Amniotic epithelial cell (primary cell): ENCODE results near the gene TMEM191C.
"Not testable (repeated sequence)": the region's sequence is repeated elsewhere in the genome, so short reads cannot be mapped to it uniquely, and the experiment has no call there.

ENCODE experiments used
- DNase-seq: peaks from one replicate; pipeline ENCODE4 v3.0.0-alpha.2; 2010; ENCODE audit warnings: low read depth

Gene TMEM191C

GRCh38 chr22:21473664-21474063, 6.5 kb downstream of the TMEM191C start:
- DNase-seq = not testable (repeated sequence)

GRCh38 chr22:21484039-21484438, 16.9 kb downstream of the TMEM191C start:
- not testable (repeated sequence) for DNase-seq

GRCh38 chr22:21487723-21488122, 20.5 kb downstream of the TMEM191C start:
- DNase-seq = not testable (repeated sequence)

GRCh38 chr22:21489149-21489680, 22.0 kb downstream of the TMEM191C start:
- DNase-seq = not testable (repeated sequence)

GRCh38 chr22:21490556-21490955, 23.4 kb downstream of the TMEM191C start:
- DNase-seq = not testable (repeated sequence)

GRCh38 chr22:21492271-21492670, 25.1 kb downstream of the TMEM191C start:
- DNase-seq = not testable (repeated sequence)

GRCh38 chr22:21493789-21494782, 26.9 kb downstream of the TMEM191C start:
- not testable (repeated sequence) for DNase-seq

DNA sequence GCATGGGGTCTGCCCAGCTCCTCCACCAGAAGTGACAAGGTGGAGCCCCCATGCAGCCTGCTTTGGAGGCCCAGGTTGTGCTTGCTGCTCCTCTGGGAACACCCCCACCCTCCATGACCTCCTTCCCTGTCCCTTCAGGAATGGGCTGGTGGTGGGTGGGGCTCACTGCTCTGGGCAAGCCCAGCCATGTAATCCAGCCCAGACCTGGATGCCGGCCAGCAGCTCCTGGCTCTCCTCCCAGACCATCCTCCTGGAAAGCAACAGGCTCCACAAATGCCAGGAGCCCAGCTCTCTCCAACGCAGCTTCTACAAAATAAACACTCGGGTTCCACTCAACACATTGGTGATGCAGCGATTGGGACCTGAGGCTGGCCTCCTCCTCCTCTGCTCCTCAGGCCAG, 30.8 kb downstream of the TMEM191C start:
- DNase-seq = not testable (repeated sequence)

- DNase-seq = not testable (repeated sequence)
Measured at GRCh38 chr22:21498489-21498888, 31.3 kb downstream of the TMEM191C start.

DNA sequence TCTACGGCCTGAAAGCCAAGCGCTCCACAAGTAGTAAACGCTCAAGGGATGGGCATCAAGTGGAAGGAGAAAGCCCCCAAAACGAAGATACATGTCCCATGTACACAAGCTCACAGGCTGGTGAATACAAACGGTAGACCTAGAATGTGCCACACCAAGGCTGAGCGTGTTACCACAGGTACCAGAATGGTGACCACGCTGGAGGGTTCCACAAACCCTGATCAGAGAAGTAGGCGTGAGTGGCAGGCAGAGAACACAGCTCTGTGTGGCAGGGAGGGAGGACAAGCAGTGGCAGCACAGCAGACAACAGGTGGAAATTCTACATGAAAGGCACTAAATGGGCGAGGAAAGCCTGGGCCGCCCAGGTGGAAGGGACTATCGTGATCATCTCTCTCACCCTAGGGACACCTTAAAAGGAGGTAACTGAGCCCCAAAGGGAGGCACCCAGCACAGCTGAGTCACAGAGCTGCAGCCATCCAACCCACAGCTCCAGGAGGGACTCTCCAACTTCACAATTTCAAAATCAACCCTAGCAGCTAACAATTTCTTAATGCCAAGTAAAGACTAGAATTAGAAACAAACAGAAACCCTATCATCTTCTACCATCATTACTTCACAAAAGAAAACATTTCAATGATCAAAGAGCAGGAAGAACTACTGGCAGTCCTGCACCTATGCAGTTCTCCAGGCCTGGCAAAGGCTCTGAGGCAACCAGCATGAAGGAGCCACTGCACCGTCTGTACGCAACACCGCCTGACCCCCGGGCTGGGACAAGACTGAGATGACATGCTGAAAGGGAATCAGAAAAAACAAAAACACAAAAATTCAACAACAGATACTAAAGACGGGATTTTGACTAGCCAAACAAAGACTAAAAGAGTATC, 32.7 kb downstream of the TMEM191C start:
- DNase-seq = not testable (repeated sequence)

DNA sequence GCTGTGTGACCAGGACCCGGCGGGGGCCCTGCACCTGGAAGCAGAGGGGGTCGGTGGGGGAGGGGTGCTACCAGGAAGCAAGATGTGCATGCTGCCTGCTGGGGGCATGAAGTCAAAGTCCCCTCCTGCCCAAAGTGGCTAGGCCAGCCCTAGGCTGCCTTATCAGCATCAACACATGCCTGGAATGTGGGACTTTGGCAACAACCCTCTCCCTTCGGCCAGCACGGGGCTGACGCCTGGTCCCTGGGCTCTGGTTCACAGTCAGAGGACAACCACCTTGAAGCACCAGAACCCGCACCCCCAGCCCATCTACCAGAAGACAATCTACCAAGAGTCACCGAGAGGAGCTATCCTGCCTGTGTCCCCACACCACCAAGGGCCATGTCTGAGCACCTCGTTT, 43.2 kb downstream of the TMEM191C start:
- DNase-seq = not testable (repeated sequence)

DNA sequence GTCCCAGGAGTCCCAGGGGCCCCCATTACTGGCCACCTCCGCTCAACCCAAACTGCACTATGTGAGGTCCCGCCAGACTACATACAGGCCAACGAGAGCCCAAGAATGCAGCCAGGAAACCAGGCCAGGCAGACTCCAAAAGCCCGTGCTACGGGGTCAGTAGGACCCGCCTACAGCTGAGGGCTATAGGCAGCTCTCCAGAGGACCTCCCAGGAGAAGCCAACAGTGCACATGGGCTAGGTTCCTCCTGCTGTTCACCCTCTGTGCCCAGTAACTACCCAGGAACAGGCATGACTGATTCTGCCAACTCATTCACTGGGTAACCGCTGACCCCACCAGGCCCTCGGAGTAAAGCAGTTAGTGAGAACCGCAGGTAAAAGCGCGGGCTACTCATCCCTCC, 44.8 kb downstream of the TMEM191C start:
- not testable (repeated sequence) for DNase-seq

DNA sequence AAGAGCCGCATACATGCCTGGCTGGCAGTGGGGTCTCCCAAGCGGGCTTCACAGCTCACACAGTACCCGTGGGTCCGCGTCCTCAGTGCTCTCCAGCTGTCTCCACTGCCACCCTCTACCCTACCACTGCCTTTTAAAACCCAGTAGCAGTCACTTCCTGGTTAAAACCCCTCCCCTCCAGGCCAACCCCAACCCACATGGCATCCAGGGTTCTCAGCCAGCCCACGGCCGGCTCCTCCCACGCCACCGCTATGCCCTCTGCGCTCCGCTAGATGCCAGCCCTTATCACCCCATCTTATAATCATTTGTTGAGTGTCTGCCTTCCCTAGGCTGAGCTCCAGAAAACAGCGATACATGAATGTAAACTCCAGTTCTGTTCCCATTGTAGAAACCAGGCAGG, 46.9 kb downstream of the TMEM191C start:
- DNase-seq = not testable (repeated sequence)

DNA sequence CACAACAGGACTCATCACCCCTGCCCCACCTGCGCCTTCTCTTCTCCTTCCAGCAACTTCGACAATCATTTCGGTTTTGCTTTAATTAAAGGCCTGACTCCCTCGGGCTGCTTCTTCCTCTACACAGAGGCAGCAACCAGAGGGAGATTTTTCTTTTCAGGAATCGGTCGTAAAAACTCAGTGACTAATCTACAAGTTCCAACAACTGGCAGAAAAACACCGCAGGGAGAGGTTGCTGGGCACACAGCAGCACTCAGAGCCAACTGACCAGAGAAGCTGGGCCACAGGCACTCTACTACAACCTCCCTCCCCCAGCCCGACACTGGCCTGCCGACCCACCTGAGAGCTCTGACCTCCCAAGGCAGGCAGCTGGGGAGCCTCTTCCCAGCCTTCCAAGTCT, 48.0 kb downstream of the TMEM191C start:
- not testable (repeated sequence) for DNase-seq

GRCh38 chr22:21516522-21516921, 49.3 kb downstream of the TMEM191C start:
- DNase-seq = not testable (repeated sequence)

DNA sequence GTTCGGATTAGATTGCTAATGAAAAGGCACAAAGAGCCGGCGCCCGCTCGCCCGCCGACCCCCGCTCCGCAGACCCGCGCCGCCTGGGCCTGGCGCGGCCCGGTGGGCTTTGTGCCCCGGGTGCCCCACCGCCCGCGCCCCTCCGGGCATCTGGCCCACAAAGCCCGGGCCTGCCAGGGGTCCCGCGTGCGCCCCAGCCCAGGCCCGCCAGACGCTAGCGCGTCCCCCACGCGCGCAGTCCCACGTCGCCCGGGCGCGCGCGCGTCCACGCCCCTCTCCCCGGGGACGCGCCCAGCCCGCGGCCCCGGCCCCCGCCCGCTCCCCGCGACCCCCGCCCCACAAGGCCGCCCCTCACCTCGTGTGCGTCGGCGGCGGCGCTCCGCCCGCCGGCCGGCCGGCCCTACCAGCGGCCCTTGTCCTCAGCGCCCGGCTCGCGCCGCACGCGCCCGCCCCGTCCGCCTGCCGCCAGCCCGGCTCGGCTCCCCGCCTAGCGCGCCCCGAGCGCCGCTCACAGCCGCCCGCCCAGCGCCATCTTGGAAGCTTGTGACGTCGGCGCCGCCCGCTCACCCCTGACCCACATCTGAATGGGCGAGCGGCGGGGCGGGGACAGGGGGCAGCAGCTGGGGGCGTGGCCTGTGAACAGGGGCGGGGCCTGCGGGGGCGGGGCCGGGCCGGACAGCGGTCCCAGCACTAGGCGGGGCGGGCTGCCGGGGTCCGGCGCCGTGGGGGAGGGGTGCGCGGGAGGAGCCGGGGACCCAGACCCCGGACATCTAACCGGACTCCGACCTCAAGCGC, 50.0 kb downstream of the TMEM191C start:
- DNase-seq = not testable (repeated sequence)
